SU-DHL-6 (cell line): ENCODE data around the gene TELO2.

ENCODE experiments used
- H2AFZ ChIP-seq: fragments of 200-600 bp; sonication (generic); 2 replicates; pipeline ENCODE4 v1.6.1; 2014; ENCODE audit warnings: low read depth, mild to moderate bottlenecking, moderate library complexity, mixed read lengths, antibody characterized with exemption, low read length; ENCODE audit not compliant: severe bottlenecking
- H3F3A ChIP-seq: fragments of 200-600 bp; shearing (Covaris generic); 2 replicates; pipeline ENCODE4 v1.6.0; 2016; ENCODE audit warnings: antibody characterized with exemption, mild to moderate bottlenecking; ENCODE audit not compliant: insufficient read depth
- H3K27ac ChIP-seq: fragments of 200-600 bp; sonication (generic); 2 replicates; pipeline ENCODE4 v1.5.1; 2016; ENCODE audit warnings: low read depth, mild to moderate bottlenecking, low read length, moderate library complexity, mixed read lengths
- H3K27me3 ChIP-seq: fragments of 200-600 bp; sonication (generic), shearing (Covaris generic); 2 replicates; pipeline ENCODE4 v1.6.0; 2014; ENCODE audit warnings: mild to moderate bottlenecking, low read length
- H3K36me3 ChIP-seq: fragments of 200-600 bp; sonication (generic); 2 replicates; pipeline ENCODE4 v1.6.1; 2014; ENCODE audit warnings: mild to moderate bottlenecking, low read length, mixed read lengths
- H3K4me2 ChIP-seq: fragments of 300-600, 200-600 bp; shearing (Covaris generic), sonication (generic); 2 replicates; pipeline ENCODE4 v1.6.0; 2014; ENCODE audit warnings: low read length, low read depth, mild to moderate bottlenecking; ENCODE audit not compliant: poor library complexity, severe bottlenecking
- H3K4me3 ChIP-seq: fragments of 200-600 bp; sonication (generic); 2 replicates; pipeline ENCODE4 v1.5.1; 2014; ENCODE audit warnings: antibody characterized with exemption, low read length, mild to moderate bottlenecking, mixed read lengths; ENCODE audit not compliant: insufficient read depth, poor library complexity, severe bottlenecking
- H3K79me2 ChIP-seq: fragments of 200-600 bp; sonication (generic); 2 replicates; pipeline ENCODE4 v1.6.1; 2014; ENCODE audit warnings: mild to moderate bottlenecking, low read length, moderate library complexity; ENCODE audit not compliant: insufficient read depth
- H3K9ac ChIP-seq: fragments of 200-600 bp; sonication (generic); 2 replicates; pipeline ENCODE4 v1.7.0; 2014; ENCODE audit warnings: mild to moderate bottlenecking, low read length
- H3K9me2 ChIP-seq: fragments of 200-600 bp; sonication (generic); replicated peaks from 2 replicates; pipeline ENCODE4 v1.6.1; 2014; ENCODE audit warnings: low read length; ENCODE audit not compliant: insufficient read depth
- H3K9me3 ChIP-seq: fragments of 200-600 bp; sonication (generic); 2 replicates; pipeline ENCODE4 v1.6.1; 2014; ENCODE audit warnings: low read length, mixed read lengths; ENCODE audit not compliant: insufficient read depth
- H4K20me1 ChIP-seq: fragments of 200-600 bp; sonication (generic); 2 replicates; pipeline ENCODE4 v1.6.1; 2014; ENCODE audit warnings: low read depth, mild to moderate bottlenecking, antibody characterized with exemption, low read length, moderate library complexity, mixed read lengths
- CTCF ChIP-seq: fragments of 200-600 bp; sonication (generic); IDR thresholded peaks from one replicate; pipeline ENCODE4 v1.5.1; 2017; ENCODE audit warnings: antibody characterized with exemption, mild to moderate bottlenecking, low read length, moderate library complexity; ENCODE audit not compliant: insufficient read depth, poor library complexity, severe bottlenecking
- EZH2phosphoT487 ChIP-seq: fragments of 200-600 bp; sonication (generic), shearing (Covaris generic); conservative IDR thresholded peaks from 2 replicates; pipeline ENCODE4 v1.6.1; 2018; ENCODE audit warnings: mild to moderate bottlenecking, antibody characterized with exemption, low read length, moderate library complexity, mixed read lengths

Gene TELO2

DNA sequence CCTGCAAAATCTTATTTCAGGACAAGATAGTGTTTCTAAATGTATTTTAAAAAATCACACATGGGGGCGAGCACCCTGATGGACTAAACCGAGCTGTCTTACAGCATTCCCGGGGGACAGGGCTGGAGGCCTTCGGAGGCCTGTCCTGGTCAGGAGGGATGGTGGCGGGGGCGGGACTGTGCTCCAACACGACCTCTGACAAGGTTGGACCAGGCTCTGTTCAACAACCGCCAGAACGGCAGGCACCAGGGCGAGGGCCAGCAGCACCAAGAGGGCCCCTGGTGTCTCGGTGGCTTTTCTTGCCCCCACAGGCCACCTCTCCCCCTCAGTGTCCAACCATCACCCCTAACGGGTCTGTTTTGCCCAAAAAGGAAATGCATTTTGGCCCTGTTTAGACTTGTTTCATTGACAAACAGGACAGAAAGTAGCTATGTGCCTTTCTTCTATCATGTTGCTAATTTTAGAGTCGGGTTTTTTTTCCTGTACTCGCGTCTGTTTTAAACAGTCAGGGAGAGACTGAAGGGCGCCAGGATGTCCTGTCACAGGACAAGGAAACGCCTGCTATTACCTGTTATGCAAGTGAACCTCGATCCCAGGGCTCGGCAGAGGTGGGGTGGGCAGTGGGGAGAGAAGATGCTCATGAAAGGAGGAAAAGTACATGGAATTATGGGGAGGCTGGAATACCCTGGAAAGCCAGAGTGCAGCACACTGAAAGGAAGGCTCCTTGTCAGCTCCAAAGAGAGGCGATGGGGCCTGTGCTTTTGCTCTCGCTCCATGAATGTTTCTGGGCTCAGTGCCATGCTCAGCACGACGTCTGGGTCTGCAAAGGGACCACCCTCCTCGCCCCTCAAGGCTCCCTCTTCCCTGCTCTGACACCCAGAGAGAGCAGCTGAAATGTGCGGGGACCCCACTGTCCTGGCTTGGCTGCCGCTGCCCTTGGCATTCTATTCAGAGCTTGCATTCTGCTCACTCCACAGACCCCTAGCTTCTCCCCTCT lies 52.2 kb downstream of the TELO2 start:
- H4K20me1 ChIP-seq = no peaks in the 10 kb centered on the region
- no peak overlapping the region for H3K4me3 ChIP-seq
- no peak overlapping the region for H2AFZ ChIP-seq
- no peaks in the 10 kb centered on the region for H3K9me2 ChIP-seq
- H3K4me2 ChIP-seq = no peak overlapping the region
- no peak for TF ChIP-seq EZH2phosphoT487
- no peak for TF ChIP-seq CTCF
- H3K9ac ChIP-seq = no peak overlapping the region
- H3K79me2 ChIP-seq = no peaks in the 10 kb centered on the region
- no peaks in the 10 kb centered on the region for H3K36me3 ChIP-seq
- H3K9me3 ChIP-seq = no peaks in the 10 kb centered on the region
- no peaks in the 10 kb centered on the region for H3F3A ChIP-seq
- no peak overlapping the region for H3K27ac ChIP-seq
- H3K27me3 ChIP-seq = no peaks in the 10 kb centered on the region

DNA sequence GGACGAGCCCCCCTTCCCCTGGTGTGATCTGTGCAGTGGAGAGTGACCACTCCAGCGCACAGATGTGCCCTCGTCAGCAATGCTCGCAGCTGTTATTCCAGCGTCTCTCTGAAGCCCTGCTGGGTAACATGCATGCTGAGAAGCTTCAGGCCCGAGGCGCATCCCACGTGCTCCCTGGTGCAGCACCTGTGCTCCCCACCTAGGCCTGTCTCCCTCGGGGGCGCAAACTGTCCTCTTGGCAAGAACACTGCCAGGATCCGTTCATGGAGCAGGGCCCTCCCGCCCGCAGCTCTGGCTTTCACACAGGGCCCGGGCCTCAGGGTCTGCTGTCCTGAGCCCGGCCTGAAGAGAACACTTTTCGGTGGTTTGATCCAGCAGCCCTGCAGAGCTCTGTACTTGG lies 53.3 kb downstream of the TELO2 start:
- Histone ChIP-seq H3K4me2 (no peak overlapping the region), H3K9me3 (no peaks in the 10 kb centered on the region), H3F3A (no peaks in the 10 kb centered on the region), H3K27ac (no peak overlapping the region), H3K79me2 (no peaks in the 10 kb centered on the region), H3K36me3 (no peaks in the 10 kb centered on the region), H3K9me2 (no peaks in the 10 kb centered on the region), H3K9ac (no peak overlapping the region), H3K27me3 (no peaks in the 10 kb centered on the region), H3K4me3 (no peak overlapping the region), H2AFZ (no peak overlapping the region), H4K20me1 (no peaks in the 10 kb centered on the region)
- TF ChIP-seq EZH2phosphoT487 (no peak), CTCF (no peak)

DNA sequence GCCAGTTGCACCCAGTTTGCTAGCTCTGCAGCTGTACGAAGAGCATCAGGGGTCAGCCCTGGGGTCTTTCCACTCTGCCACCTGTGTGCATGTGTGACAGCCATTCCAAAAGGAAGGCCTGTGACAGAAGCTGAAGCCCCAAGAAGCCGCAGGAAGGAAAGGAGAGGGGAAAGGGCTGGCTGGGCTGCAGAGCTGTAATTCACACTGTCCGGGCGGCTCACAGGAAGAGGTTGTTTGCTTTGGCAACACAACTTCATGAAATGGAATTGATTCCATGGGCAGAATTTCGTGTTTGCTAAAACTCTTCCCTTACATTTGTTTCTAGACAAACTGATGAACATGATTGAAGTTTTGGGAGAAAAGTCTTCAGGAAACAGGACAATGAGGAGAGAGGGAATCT lies 55.1 kb downstream of the TELO2 start:
- Histone ChIP-seq H3K79me2 (no peaks in the 10 kb centered on the region), H3K9me3 (no peaks in the 10 kb centered on the region), H3K27ac (no peak overlapping the region), H3K9ac (no peak overlapping the region), H3K36me3 (no peaks in the 10 kb centered on the region), H3K27me3 (no peaks in the 10 kb centered on the region), H4K20me1 (no peaks in the 10 kb centered on the region), H3K4me2 (no peak overlapping the region), H3F3A (no peaks in the 10 kb centered on the region), H3K9me2 (no peaks in the 10 kb centered on the region), H3K4me3 (no peak overlapping the region), H2AFZ (no peak overlapping the region)
- TF ChIP-seq CTCF = no peak
